SU-DHL-6 (cell line): ENCODE results near the gene SKOR1.

Source experiments
- EZH2phosphoT487 ChIP-seq: fragments of 200-600 bp; sonication (generic), shearing (Covaris generic); conservative IDR thresholded peaks from 2 replicates; pipeline ENCODE4 v1.6.1; 2018; ENCODE audit warnings: mild to moderate bottlenecking, antibody characterized with exemption, low read length, moderate library complexity, mixed read lengths
- TF ChIP-seq, protein P1 (sequence below): fragments of 200-600 bp; sonication (generic); IDR thresholded peaks from one replicate; pipeline ENCODE4 v1.5.1; 2017; ENCODE audit warnings: antibody characterized with exemption, mild to moderate bottlenecking, low read length, moderate library complexity; ENCODE audit not compliant: insufficient read depth, poor library complexity, severe bottlenecking

DNA sequence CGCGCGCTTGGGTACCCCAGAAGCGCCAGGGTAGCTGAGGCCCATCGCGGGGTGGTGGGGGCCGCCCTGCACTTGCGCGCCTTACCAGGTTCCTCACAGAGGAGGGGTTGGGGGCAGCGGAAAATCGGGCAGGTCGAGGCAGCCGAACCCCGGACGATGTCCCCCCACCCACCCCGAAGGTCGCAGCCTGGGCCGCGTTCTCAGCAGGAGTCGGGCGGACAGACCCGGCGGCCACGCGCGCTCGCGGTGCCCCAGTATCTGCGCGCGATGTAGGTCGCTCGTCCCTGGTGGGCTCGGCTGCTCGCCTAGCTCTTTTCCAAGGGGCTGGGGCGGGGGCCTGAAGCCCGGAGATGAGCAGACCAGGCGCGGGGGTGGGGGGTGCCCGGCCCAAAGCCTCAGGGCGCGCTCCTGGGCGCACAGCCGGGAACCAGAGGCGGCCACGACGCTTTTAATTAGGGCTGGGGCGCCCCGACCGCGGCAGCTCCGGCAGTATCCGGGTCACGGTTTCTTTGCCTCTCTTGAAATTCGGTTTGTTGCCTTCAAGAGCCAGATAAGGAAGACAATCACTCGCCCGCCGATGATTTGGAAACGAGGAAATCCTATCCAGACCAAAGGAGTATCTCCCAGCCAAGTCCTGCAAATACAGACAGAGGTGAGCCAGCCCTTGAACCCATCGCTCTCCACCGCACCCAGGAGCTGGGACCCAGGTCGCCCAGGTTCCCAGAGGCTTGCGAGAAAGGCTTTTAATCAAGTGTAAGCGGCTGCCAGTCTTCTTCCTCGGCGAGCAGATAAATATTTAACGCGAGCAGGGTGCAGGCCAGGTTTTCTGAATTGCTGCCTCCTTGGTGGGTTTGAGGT is 4.6 kb downstream of the SKOR1 start:
- TF ChIP-seq, protein P1, sequence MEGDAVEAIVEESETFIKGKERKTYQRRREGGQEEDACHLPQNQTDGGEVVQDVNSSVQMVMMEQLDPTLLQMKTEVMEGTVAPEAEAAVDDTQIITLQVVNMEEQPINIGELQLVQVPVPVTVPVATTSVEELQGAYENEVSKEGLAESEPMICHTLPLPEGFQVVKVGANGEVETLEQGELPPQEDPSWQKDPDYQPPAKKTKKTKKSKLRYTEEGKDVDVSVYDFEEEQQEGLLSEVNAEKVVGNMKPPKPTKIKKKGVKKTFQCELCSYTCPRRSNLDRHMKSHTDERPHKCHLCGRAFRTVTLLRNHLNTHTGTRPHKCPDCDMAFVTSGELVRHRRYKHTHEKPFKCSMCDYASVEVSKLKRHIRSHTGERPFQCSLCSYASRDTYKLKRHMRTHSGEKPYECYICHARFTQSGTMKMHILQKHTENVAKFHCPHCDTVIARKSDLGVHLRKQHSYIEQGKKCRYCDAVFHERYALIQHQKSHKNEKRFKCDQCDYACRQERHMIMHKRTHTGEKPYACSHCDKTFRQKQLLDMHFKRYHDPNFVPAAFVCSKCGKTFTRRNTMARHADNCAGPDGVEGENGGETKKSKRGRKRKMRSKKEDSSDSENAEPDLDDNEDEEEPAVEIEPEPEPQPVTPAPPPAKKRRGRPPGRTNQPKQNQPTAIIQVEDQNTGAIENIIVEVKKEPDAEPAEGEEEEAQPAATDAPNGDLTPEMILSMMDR, result no peak
- TF ChIP-seq EZH2phosphoT487, result no peak
